HepG2 (cell line): ENCODE measurements around the gene OPRL1. TPM values are rescaled to one million over a fixed set of nuclear protein-coding genes. Genes with fewer than 3 reads are reported as not detected.

Experiments
- KAT8 ChIP-seq: IDR thresholded peaks from 2 replicates; pipeline ENCODE4 v1.6.1; 2016; ENCODE audit warnings: missing genetic modification reagents, missing compliant biosample characterization
- KLF15 ChIP-seq: sonication (generic); formaldehyde crosslinking; IDR thresholded peaks from 2 replicates; pipeline ENCODE4 v1.8.1; 2023; ENCODE audit warnings: borderline replicate concordance, mild to moderate bottlenecking, inconsistent platforms, missing genetic modification reagents, mixed read lengths
- MAFG ChIP-seq: sonication (generic); formaldehyde crosslinking; IDR thresholded peaks from 2 replicates; pipeline ENCODE4 v1.5.1; 2020; ENCODE audit warnings: mild to moderate bottlenecking, missing genetic modification reagents
- NFE2L1 ChIP-seq: sonication (generic); formaldehyde crosslinking; IDR thresholded peaks from 2 replicates; pipeline ENCODE4 v1.4.0; 2020; ENCODE audit warnings: missing genetic modification reagents, mild to moderate bottlenecking, borderline replicate concordance
- RAD51 ChIP-seq: fragments of 450-650 bp; IDR thresholded peaks from 2 replicates; pipeline ENCODE4 v1.6.1; 2016; ENCODE audit warnings: borderline replicate concordance
- RXRB ChIP-seq: IDR thresholded peaks from 2 replicates; pipeline ENCODE4 v1.6.1; 2016; ENCODE audit warnings: borderline replicate concordance, missing genetic modification reagents, missing compliant biosample characterization
- SAP130 ChIP-seq: IDR thresholded peaks from 2 replicates; pipeline ENCODE4 v1.6.1; 2016; ENCODE audit warnings: low read depth
- SOX6 ChIP-seq, 2 experiments: fragments of 450-650 bp in 1 of 2; sonication (generic) in 1 of 2; formaldehyde crosslinking in 1 of 2; IDR thresholded peaks; 2 replicates each; pipeline versions ENCODE4 v1.4.0 to v1.6.1; 2017 to 2020; ENCODE audit warnings: antibody characterized with exemption in 1 of 2, mild to moderate bottlenecking in 1 of 2, missing genetic modification reagents in 1 of 2
- SRSF1 ChIP-seq: fragments of 200-400 bp; formaldehyde crosslinking; optimal IDR thresholded peaks from 2 replicates; pipeline ENCODE3; 2017; ENCODE audit warnings: mild to moderate bottlenecking, low read depth, low read length, moderate library complexity
- SSRP1 ChIP-seq: IDR thresholded peaks from 2 replicates; pipeline ENCODE4 v1.6.1; 2016; ENCODE audit warnings: control low read depth
- TBL1XR1 ChIP-seq: fragments of 150-350 bp; IDR thresholded peaks from 2 replicates; pipeline ENCODE4 v1.6.1; 2014; ENCODE audit warnings: borderline replicate concordance, low read length; ENCODE audit not compliant: partially characterized antibody
- U2AF1 ChIP-seq: fragments of 200-400 bp; formaldehyde crosslinking; optimal IDR thresholded peaks from 2 replicates; pipeline ENCODE3; 2017; ENCODE audit warnings: mild to moderate bottlenecking, low read depth, low read length
- ZFP36 ChIP-seq: fragments of 150-350 bp; IDR thresholded peaks from 2 replicates; pipeline ENCODE4 v1.6.1; 2018; ENCODE audit warnings: borderline replicate concordance, low read length, low read depth; ENCODE audit not compliant: partially characterized antibody
- ZNF207 ChIP-seq: fragments of 450-650 bp; IDR thresholded peaks from 2 replicates; pipeline ENCODE4 v1.6.1; 2016; ENCODE audit warnings: antibody characterized with exemption, borderline replicate concordance
- ZNF296 ChIP-seq: sonication (generic); formaldehyde crosslinking; conservative IDR thresholded peaks from 2 replicates; pipeline ENCODE4 v1.5.0; 2020; ENCODE audit warnings: mild to moderate bottlenecking, missing genetic modification reagents
- ZNF367 ChIP-seq: sonication (generic); formaldehyde crosslinking; IDR thresholded peaks from 2 replicates; pipeline ENCODE4 v1.4.0; 2020; ENCODE audit warnings: missing genetic modification reagents, borderline replicate concordance
- ZNF563 ChIP-seq: sonication (generic); formaldehyde crosslinking; IDR thresholded peaks from 2 replicates; pipeline ENCODE4 v1.8.0; 2022; ENCODE audit warnings: mild to moderate bottlenecking, moderate library complexity, missing genetic modification reagents
- ZNF772 ChIP-seq: sonication (generic); formaldehyde crosslinking; IDR thresholded peaks from 2 replicates; pipeline ENCODE4 v1.5.0; 2020; ENCODE audit warnings: mild to moderate bottlenecking, missing genetic modification reagents
- ZNF883 ChIP-seq: sonication (generic); formaldehyde crosslinking; IDR thresholded peaks from 2 replicates; pipeline ENCODE4 v1.5.1; 2020; ENCODE audit warnings: mild to moderate bottlenecking, missing genetic modification reagents; ENCODE audit errors: not compliant biosample characterization
- polyA plus RNA-seq, 8 experiments: library from polyadenylated mRNA; depleted of rRNA in 3 of 8; stranded (reverse) in 7 of 8; unstranded in 1 of 8; fragments of >200 nt; fragmentation: Illumina TruSeq in 4 of 8; extraction: Trizol in 4 of 8; gene quantifications; 2 replicates each; pipeline versions ENCODE4 v1.2.1 to v1.2.3, GENCODE V29; 2011 to 2016; ENCODE audit warnings: low read depth in 4 of 8, missing spikeins in 1 of 8, mixed read lengths in 1 of 8; ENCODE audit not compliant: insufficient read depth in 1 of 8
- total RNA-seq, 5 experiments: library from RNA; depleted of rRNA; stranded (reverse); fragments of >200 nt; fragmentation: Illumina TruSeq; extraction: Trizol; gene quantifications; 2 replicates each; pipeline ENCODE4 v1.2.3, GENCODE V29; 2016; ENCODE audit warnings: low read depth in 1 of 5
- TF ChIP-seq, protein P1 (sequence below): sonication (generic); formaldehyde crosslinking; IDR thresholded peaks from 2 replicates; pipeline ENCODE4 v1.4.0; 2020; ENCODE audit warnings: mild to moderate bottlenecking, missing genetic modification reagents
- TF ChIP-seq, protein P2 (sequence below): sonication (generic); formaldehyde crosslinking; IDR thresholded peaks from 2 replicates; pipeline ENCODE4 v1.4.0; 2020; ENCODE audit warnings: missing genetic modification reagents

Gene OPRL1
- total and polyA plus RNA-seq, 2 of the 13 experiments (the other 11 are each of a cell fraction or from before 2014, with no cell fraction given) = 0.35 to 0.71 TPM

GRCh38 chr20:64083378-64083803, 3.5 kb downstream of the OPRL1 start (continued):
- TF ChIP-seq, protein P1, sequence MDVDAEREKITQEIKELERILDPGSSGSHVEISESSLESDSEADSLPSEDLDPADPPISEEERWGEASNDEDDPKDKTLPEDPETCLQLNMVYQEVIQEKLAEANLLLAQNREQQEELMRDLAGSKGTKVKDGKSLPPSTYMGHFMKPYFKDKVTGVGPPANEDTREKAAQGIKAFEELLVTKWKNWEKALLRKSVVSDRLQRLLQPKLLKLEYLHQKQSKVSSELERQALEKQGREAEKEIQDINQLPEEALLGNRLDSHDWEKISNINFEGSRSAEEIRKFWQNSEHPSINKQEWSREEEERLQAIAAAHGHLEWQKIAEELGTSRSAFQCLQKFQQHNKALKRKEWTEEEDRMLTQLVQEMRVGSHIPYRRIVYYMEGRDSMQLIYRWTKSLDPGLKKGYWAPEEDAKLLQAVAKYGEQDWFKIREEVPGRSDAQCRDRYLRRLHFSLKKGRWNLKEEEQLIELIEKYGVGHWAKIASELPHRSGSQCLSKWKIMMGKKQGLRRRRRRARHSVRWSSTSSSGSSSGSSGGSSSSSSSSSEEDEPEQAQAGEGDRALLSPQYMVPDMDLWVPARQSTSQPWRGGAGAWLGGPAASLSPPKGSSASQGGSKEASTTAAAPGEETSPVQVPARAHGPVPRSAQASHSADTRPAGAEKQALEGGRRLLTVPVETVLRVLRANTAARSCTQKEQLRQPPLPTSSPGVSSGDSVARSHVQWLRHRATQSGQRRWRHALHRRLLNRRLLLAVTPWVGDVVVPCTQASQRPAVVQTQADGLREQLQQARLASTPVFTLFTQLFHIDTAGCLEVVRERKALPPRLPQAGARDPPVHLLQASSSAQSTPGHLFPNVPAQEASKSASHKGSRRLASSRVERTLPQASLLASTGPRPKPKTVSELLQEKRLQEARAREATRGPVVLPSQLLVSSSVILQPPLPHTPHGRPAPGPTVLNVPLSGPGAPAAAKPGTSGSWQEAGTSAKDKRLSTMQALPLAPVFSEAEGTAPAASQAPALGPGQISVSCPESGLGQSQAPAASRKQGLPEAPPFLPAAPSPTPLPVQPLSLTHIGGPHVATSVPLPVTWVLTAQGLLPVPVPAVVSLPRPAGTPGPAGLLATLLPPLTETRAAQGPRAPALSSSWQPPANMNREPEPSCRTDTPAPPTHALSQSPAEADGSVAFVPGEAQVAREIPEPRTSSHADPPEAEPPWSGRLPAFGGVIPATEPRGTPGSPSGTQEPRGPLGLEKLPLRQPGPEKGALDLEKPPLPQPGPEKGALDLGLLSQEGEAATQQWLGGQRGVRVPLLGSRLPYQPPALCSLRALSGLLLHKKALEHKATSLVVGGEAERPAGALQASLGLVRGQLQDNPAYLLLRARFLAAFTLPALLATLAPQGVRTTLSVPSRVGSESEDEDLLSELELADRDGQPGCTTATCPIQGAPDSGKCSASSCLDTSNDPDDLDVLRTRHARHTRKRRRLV (CRISPR knock-in tag) = no peak
- TF ChIP-seq NFE2L1 (CRISPR knock-in tag) (no peak), ZNF296 (no peak), KAT8 (peak; percentile 33; the same call in 1 of the 2 replicates), ZFP36 (no peak), TBL1XR1 (no peak), ZNF563 (CRISPR knock-in tag) (no peak; the same call in 1 of the 2 replicates), ZNF207 (no peak), MAFG (no peak), ZNF883 (CRISPR knock-in tag) (no peak), RAD51 (no peak), SAP130 (CRISPR knock-in tag) (peak; percentile 35; the same call in 1 of the 2 replicates), U2AF1 (no peak), SRSF1 (peak; percentile 14), SSRP1 (CRISPR knock-in tag) (no peak), ZNF367 (CRISPR knock-in tag) (no peak), ZNF772 (CRISPR knock-in tag) (no peak), RXRB (CRISPR knock-in tag) (peak; percentile 29; the same call in 1 of the 2 replicates), KLF15 (no peak), SOX6 (IDR thresholded peaks at IDR 0.05) (no peak), SOX6 (CRISPR knock-in tag; IDR thresholded peaks at IDR 0.05) (no peak)
- TF ChIP-seq, protein P2, sequence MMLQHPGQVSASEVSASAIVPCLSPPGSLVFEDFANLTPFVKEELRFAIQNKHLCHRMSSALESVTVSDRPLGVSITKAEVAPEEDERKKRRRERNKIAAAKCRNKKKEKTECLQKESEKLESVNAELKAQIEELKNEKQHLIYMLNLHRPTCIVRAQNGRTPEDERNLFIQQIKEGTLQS (CRISPR knock-in tag) = no peak
